ENCODE results near the gene IPO13.

DNA sequence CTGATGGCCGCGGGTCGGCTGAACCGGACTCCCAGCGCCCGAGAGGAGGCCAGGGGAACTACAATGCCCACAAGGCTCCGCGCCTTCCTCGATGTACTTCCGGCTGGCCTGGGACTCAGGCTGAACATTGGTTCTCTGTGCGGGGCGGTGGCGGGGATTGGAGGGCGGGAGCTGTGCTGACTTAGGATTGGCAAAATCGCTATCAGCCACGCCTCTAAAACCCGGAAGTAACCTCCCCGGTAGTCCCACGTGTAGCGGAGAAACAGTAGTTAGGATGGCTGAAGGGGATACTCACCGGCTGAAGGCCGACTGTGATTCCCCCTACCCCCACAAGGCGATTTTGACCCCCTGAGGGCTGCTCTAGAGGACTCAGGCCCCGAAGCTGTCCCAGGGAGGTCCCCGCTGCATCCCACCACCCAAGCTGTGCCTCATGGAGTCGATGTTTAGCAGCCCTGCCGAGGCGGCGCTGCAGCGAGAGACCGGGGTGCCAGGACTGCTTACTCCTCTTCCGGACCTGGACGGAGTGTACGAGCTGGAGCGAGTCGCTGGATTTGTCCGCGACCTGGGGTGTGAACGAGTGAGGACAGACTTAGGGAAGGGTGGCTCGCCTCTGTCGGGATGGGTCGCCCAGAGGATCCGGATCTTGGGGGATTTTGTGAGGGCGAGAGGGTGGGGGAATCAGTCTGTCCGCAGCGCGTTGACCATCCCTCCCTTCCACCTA, 23.2 kb downstream of the IPO13 start, which contains the start of gene DPH2:
- TF ChIP-seq, protein P1, sequence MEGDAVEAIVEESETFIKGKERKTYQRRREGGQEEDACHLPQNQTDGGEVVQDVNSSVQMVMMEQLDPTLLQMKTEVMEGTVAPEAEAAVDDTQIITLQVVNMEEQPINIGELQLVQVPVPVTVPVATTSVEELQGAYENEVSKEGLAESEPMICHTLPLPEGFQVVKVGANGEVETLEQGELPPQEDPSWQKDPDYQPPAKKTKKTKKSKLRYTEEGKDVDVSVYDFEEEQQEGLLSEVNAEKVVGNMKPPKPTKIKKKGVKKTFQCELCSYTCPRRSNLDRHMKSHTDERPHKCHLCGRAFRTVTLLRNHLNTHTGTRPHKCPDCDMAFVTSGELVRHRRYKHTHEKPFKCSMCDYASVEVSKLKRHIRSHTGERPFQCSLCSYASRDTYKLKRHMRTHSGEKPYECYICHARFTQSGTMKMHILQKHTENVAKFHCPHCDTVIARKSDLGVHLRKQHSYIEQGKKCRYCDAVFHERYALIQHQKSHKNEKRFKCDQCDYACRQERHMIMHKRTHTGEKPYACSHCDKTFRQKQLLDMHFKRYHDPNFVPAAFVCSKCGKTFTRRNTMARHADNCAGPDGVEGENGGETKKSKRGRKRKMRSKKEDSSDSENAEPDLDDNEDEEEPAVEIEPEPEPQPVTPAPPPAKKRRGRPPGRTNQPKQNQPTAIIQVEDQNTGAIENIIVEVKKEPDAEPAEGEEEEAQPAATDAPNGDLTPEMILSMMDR (IDR thresholded peaks at IDR 0.05; ENCODE audit: low read depth, low read length): peak; percentile 14; the same call in 1 of the 2 replicates
- no peak for TF ChIP-seq EZH2phosphoT487 (IDR thresholded peaks at IDR 0.05; ENCODE audit: low read depth)

Measured in OCI-LY3 (cell line).